NCI-H748 (cell line): Measurements from ENCODE around the gene LRRC42.
"Not testable (repeated sequence)": the region's sequence is repeated elsewhere in the genome, so short reads cannot be mapped to it uniquely, and the experiment has no call there.

Experiments
- DNase-seq: peaks from one replicate; lab custom pipeline; 2025; ENCODE audit not compliant: unreplicated experiment; lab: John Stamatoyannopoulos, UW

The LRRC42 gene

GRCh38 chr1:53967409-53968124 lies 21.4 kb downstream of the LRRC42 start:
- DNase-seq, result no peak

- DNase-seq, result no peak
Observed at GRCh38 chr1:53968125-53968513, 22.0 kb downstream of the LRRC42 start.

GRCh38 chr1:53969323-53969722 lies 23.2 kb downstream of the LRRC42 start:
- not testable (repeated sequence) for DNase-seq

- DNase-seq, result no peak
Observed at GRCh38 chr1:53971718-53972117, 25.6 kb downstream of the LRRC42 start.

GRCh38 chr1:53975861-53976260 lies 29.7 kb downstream of the LRRC42 start:
- DNase-seq, result no peak

GRCh38 chr1:53979712-53980450 lies 33.7 kb downstream of the LRRC42 start:
- no peak for DNase-seq

- DNase-seq, result no peak
Observed at GRCh38 chr1:53981220-53981619, 35.1 kb downstream of the LRRC42 start.

- DNase-seq, result no peak
Observed at GRCh38 chr1:53982034-53982762, 36.0 kb downstream of the LRRC42 start.

GRCh38 chr1:53982763-53983104 lies 36.6 kb downstream of the LRRC42 start:
- DNase-seq, result no peak

GRCh38 chr1:53984726-53985125 lies 38.6 kb downstream of the LRRC42 start:
- DNase-seq, result no peak

GRCh38 chr1:53986458-53986857 lies 40.3 kb downstream of the LRRC42 start:
- DNase-seq, result no peak

GRCh38 chr1:53987880-53988279 lies 41.7 kb downstream of the LRRC42 start:
- DNase-seq, result no peak

- DNase-seq, result no peak
Observed at GRCh38 chr1:53992085-53992874, 46.1 kb downstream of the LRRC42 start.

GRCh38 chr1:53994516-53994915 lies 48.4 kb downstream of the LRRC42 start:
- DNase-seq, result not testable (repeated sequence)

- DNase-seq, result no peak
Observed at GRCh38 chr1:53995683-53996082, 49.5 kb downstream of the LRRC42 start.

- DNase-seq, result no peak
Observed at GRCh38 chr1:53998223-53998622, 52.1 kb downstream of the LRRC42 start.

GRCh38 chr1:53999920-54000319 lies 53.8 kb downstream of the LRRC42 start:
- no peak for DNase-seq

GRCh38 chr1:54001591-54001990 lies 55.4 kb downstream of the LRRC42 start:
- DNase-seq, result peak; percentile 40

- DNase-seq, result no peak
Observed at GRCh38 chr1:54002544-54003248, 56.5 kb downstream of the LRRC42 start.

GRCh38 chr1:54003249-54003646 lies 57.1 kb downstream of the LRRC42 start:
- DNase-seq, result no peak
